ENCODE data around the gene C1orf216.
"Not testable (repeated sequence)": the region's sequence is repeated elsewhere in the genome, so short reads cannot be mapped to it uniquely, and the experiment has no call there.

C1orf216 gene, protein sequence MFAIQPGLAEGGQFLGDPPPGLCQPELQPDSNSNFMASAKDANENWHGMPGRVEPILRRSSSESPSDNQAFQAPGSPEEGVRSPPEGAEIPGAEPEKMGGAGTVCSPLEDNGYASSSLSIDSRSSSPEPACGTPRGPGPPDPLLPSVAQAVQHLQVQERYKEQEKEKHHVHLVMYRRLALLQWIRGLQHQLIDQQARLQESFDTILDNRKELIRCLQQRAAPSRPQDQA

DNA sequence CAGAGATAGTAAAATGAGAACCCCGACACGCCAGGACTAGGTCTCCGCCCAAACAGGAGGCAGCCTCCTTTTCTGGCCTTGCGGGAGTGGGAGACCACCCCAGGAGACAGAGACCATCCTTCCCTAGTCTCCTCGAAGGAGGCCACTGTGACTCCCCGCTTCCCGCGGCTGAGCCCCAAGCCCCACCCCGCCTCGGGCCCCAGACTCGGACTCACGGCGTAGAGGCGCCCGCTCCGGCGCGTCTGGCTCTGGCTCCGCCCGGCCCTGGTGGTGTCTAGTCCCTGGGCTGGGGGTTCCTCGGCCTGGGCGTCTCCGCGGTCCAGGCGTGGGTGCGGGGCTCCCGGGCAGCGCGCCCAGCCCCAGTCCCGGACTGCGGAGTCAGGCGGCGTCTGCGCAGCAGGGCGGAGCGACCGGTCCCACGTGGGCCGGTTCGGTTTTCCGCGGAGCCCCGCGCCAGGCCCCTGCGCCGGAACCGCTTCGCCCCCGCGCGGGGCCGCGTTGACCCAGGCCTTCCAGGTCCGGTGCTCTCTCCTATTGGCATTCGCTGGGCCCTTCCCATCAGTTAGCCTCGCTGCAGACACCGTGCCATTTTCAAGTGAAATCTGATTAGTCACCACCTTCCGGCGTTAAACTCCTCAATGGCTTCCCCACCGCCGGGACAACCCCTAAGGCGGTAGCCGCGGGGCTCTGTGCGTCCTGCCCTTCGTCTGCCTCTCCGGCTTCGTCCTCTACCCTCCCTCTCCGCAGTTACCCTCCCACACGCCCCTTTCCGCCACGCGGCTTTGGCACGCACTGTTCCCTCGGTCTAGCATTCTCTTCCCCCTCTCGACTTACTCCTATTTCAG is at the start of gene C1orf216:
Gene C1orf216, minus strand, starts transcription at position 393 of the 845 bp plus-strand sequence. CDS start 2,563 bp downstream, outside the sequence.
- peak; percentile 45 for DNase-seq (ENCODE audit: low spot score)

DNA sequence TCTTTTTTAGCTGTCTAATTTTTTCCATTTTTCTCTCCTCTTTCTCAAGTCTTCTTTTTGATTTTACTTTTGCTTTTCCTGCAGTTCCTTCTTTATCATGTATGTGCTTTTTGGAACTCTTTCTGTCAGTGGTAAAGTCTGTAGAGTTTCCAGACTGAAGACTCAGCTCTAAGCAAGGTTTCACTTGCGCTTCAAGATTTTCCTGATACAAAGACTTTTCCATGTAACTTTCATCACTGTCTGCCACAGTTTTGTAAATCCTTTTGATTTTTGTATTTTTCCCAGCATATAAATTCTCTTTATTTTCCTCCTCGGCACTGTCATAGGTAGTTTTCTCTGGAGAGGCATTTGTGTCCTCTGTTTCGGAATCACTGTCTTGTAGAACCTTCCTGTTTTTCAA is 45.6 kb upstream of the C1orf216 start:
- DNase-seq (ENCODE audit: low spot score): no peak

DNA sequence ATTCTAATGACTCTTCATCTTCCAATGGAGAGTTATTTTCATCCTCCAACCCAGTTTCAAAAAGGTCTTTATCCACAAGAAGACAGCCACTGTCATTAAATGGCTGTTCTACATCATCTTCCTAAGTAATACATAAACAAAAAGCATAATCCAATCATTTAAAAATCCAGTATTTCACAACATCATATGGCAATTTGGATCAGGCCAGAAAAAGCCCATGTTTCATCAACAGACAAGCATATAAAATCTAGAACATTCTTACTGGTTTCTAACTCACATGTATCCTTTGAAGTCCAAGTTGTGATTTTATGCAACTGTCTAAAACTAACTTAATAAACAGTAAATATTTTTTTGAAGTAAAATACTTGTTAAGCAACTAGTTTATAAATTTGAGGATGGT is 44.5 kb upstream of the C1orf216 start:
- no peak for DNase-seq (ENCODE audit: low spot score)

DNA sequence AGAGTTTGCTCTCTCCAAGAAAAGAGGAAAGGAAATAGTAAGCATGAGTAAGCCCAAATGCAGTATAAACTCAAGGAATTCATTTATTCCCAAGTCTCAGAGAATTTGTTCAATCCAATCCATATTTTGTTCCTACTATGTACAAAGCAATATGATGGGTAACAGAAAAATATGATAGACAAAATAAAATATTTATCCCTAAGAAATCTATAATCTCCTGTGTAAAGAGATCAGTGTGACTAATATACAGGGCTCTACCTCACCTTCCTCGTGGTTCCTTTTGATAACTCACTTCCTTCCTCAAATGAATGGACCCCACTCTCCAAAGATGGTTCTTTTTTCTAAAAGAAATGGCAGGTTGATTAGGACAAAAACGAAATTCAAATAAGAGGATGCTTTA is 43.5 kb upstream of the C1orf216 start:
- no peak for DNase-seq (ENCODE audit: low spot score)

DNA sequence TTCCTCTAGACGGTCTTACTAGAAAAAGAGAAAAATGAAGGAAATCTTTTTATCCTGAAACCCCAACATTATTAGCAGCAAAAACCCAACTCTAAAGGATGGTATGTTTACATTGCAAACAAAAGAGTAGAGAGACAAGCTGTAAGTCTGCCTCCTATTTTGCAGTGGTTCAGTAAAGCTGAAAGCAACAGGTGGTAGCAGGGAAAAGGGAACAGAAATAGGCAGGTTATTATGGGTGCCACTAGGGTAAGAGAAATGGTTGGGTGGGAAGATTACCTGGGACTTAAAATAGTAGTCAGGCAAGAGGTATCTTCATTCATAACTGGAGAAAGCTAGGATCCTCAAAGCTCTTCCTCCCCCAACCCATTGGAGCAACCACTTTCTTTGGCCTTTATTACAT is 37.4 kb upstream of the C1orf216 start:
- DNase-seq (ENCODE audit: low spot score): no peak

DNA sequence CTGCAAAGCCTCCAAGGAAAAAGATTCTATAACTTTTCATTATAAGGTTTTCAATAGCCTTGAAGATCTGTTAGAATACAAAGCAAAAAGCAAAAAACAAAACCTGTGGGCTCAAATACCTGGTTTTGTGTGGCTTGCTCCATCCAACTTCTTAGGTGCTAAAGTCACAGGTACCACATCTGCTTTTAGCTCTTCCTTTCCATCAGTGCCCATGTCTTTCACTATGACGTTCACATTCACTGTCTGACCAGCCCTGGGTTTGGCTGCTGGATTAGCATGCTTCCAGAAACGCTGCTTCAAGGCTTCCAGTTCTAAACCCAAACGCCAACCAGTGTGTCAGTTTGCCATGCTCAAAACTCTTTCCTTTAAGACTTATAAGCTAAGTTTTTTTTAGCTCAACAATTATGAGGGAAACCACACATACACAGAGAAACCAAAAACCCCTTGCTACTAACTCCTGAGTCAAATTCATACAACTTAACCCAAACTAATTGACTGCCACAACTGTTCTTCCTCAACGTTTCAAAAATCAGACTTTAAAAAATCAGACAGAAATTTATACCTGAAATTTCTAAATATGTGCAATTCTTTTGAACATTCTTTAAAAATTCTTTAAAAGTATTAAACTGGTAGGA is 35.1 kb upstream of the C1orf216 start:
- no peak for DNase-seq (ENCODE audit: low spot score)

DNA sequence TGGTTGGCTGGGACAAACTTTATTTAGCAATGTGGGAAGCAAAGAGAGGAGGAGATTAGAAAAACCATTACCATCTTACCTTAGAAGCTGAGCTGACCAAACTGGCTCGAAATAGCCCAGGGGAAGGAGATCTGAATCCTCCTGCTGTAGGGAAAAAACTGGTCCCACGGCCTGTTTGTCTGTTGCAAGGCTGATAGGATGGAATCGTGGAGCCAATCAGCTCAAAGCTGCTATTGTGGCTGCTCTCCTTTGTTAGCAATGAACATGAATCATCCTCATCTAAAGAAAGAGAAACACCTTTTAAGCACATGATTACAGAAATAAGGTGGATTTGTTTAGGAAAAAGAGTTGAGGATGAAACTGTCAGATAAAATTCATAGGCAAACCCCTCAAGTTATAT is 29.6 kb upstream of the C1orf216 start:
- DNase-seq (ENCODE audit: low spot score): no peak

DNA sequence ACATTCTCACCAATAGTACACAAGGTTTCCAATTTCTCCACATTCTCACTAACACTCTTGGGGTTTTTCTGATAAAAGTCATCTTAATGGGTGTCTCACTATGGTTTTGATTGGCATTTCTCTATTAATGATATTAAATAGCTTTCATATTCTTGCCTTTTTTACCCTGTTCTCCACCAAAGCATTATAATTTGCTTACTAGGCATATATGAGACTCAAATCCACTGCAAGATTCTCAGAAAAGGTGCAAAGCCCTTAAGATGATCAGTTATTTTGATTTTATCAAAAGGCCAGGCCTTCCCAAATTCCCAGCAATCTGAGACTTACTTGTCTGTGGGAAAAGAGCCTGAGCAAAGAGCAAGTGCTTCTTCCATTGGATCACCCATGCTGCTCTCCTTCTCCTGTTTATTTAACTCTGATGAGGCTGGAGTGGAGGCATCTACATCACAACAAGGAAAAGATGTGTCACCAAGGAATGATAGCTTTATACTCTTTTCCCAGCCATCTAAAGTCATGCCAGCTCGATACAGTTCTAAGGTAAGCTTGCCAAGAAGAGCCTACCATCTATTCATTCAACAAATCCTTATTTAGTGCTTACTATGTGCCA is 26.5 kb upstream of the C1orf216 start:
- DNase-seq (ENCODE audit: low spot score): no peak

DNA sequence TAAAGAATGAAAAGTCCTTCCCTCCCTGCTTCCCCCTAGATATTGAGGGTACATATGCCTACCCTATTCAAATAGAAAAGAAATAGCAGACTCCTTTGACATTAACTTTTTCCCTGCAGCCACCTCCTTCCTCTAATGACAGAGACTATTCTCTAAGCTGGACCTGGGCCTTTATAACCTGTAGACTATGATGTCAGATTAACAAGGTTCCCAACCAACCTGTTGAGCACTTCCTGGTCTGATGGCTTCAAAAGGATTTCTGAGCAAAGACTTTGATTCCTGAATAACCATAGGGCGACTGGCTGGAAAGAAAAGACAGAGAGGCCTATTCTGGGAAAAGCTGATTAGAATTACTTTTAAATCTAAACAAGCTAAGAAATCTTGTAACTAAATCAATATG is 18.4 kb upstream of the C1orf216 start:
- no peak for DNase-seq (ENCODE audit: low spot score)

DNA sequence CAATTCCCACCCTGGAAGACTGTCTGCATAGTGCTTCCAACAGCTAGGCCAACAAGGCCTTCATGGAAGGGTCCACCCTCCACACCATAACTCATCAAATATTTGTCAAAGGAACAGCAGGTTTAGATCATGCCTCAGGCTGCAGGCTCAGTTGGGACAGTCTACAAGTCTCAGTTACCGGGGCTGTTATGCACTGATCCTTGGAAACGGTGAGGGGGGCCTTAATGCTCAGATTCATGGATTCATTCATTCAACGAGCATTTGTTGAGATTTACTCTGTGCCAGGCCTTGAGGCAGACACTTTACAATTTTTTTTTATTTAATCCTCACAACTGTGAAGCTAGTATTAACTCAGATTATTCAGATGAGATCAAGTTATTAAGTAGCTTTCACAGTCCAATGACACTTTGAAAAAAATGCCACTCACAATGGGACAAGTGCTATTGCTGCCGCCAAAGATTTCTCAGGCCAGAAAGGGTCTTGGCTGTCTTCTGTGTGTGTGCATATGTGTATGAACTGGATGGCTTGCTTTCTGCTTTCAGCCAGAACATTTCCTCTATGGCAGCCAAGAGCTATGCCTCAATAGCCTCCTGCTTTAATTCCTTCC is 8.9 kb upstream of the C1orf216 start:
- no peak for DNase-seq (ENCODE audit: low spot score)

DNA sequence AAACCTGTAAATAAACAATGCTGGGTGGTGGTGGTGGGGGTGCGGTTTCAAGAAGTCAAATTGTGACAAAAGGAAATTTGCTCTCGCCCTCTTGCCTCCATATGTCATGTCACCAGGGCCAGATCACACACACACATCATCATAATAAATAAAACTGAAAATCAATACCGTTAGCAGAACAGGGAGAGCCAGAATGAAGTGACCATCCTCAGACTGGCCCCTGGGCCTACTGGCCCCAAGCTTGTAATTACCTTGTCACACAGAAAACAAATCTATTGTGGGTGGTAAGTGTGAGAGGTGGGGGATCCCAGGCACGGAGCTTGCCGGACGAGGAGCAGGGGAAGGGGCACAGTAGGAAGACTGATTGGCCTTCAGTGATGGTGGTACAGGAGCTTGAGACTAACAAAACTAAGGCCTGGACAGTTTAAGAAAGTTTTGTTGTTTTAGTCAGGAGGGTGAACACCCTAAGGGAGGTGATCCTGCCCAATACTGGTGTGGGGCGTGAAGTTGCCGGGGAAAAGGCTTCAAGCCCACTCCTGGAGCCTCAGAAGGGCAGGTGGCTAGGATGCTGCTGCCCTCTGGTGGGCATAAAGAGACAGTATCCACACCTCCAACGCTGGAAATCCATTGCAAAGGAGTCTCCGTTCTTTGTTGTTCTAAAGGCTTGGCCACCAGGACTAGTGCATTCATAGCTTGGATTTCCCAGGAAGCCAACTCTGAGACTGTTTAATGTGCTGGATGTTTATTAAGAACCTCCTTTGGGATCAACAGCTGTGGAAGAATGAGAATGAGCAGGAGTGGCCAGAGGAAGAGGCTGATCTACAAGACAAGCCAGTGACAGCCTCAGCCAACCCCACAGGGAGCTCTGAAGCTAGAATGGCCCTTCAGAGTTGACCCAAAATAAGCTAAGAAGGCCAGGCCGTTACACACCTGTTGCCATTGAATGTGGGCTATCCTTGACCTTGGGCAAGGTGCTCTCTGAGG is 8.1 kb upstream of the C1orf216 start:
- peak; percentile 72 for DNase-seq (ENCODE audit: low spot score)

DNA sequence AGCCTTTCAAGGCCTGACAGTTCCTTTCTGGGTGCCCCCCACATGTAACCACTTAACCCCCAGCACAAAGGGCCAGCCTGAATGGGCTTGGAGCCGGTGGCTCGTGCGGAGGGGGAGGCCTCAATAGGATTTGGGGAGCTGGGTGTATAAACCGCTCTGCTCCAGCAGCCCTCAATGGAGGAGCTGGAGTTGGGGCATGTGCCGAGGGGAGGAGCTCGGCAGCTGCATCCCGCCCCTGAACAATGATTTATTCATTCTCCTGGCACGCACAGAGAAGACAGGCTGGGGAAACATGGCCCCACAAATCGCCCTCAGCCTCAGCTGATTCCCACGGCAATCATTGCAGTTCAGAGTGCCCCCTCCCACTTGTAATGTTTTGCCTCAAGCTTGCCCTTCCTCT is 6.9 kb upstream of the C1orf216 start:
- peak; percentile 74 for DNase-seq (ENCODE audit: low spot score)

DNA sequence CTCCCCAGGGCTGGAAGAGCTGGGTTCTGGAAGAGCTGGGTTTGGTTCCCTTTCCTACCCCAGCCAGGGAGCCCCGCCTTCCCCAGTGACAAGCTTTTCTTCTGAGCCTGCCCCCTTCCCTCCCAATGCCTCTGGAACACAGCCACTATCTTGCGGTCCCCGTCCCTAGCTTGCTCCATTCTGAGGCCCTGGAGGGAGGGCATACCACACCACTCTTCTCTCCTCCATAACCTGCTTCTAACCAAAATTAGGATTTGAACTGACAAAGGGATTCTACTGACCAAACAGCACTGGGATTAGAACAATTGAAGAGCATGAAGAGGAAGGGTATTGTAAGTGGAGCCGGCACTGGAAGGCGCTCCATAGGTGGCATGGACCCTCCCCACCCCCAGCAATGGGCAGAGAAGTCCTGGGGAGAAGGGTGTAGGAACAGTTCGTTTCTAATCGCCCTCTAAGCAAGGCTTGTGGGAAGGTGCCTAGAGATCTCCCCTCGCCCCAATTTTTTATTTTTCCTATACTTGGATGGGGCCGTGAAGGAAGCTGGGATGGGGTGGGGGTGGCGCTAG is 690 bp downstream of the C1orf216 start:
- DNase-seq (ENCODE audit: low spot score): peak; percentile 46

DNA sequence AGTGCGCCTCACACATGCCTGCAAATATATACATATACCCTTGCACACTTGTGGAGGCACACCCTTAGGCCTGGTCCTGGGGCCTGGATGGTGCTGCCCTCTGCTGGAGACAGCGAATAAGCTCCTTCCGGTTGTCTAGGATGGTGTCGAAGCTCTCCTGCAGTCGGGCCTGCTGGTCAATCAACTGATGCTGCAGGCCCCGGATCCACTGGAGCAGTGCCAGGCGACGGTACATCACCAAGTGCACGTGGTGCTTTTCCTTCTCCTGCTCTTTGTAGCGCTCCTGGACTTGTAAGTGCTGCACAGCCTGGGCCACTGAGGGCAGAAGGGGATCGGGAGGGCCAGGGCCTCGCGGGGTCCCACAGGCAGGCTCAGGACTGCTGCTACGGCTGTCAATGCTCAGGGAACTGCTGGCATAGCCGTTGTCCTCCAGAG is 3.1 kb downstream of the C1orf216 start:
- peak; percentile 77 for DNase-seq (ENCODE audit: low spot score)

DNA sequence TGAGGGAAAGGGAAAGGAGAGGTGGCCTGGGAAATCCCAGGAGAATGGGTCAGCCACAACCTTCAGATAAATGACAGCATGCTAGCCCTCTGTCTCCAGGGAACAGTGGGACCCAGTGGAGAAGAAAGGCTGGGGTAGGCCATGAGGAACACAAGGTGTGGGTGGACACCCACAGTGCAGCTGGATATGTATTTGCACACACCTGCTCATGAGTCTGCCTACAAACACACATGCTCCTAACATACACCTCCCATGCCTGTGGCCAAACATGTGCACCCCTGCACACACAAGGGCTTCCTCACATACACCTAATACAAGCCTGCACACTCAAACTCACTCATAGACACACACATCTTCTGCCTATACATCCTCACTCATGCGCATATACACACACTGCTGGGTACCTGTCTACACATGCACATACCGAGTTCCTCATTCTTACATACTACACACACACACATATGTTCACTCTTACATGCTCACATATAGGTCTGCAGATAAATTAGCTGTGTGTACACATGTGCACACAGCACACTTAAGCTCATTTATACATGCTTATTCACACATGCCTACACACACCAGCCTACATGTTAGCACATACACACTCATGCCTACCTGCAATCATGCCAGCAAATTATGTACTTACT is 3.6 kb downstream of the C1orf216 start:
- no peak for DNase-seq (ENCODE audit: low spot score)

DNA sequence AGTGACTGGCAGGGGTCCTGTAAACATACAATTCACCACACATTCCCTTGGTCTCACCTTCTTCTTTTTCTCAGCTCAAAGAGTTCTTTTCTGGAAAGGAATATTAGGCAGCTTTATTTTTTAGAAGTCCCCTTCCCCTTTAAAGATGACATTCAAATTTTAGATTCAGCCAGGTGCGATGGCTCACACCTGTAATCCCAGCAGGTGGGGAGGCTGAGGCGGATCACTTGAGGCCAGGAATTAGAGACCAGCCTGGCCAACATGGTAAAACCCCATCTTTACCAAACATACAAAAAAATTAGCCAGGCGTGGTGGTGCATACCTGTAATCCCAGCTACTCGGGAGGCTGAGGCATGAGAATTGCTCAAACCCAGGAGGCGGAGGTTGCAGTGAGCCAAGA is 7.6 kb downstream of the C1orf216 start:
- not testable (repeated sequence) for DNase-seq (ENCODE audit: low spot score)

DNA sequence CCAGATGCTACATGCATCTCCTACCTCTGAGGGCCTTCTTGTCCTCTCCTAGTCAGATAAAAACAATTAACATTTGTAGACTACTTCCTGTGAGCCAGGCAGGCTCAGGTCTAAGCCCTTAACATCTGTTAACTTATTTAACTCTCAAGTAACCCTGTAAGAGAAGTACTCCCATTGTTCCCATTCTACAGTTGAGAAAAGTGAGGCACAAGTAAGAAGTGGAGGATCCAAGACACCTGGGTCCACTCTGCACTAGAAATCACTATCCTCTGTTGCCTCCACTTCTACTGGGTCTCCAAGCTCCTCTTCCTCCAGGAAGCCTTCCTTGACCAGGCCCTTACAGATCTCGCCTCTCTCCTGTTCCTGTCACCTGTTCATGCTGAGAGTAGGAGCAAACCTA is 9.7 kb downstream of the C1orf216 start:
- DNase-seq (ENCODE audit: low spot score): no peak

DNA sequence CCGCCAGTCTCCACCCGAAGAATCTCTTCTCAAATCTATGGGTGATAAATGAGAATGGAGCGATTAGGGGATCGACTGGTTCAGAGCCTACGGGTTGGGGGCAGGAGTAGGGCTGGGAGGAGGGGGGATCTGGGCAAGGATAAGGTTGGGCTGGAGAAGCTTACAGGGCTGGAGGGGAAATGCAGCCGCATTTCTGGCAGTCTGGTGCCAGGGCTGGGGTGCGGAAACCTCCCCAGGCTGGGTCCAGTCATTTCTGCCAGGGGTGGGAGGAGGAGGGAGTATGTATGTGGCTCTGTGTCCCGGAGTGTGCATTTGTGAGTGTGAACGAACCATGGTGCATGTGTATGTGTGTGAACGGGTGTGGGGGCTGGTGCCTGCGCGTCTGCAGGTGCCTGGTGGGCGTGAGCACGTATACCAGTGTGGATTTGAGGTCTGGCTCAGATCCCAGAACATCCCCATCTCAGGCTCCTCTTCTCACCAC is 10.2 kb downstream of the C1orf216 start:
- no peak for DNase-seq (ENCODE audit: low spot score)

DNA sequence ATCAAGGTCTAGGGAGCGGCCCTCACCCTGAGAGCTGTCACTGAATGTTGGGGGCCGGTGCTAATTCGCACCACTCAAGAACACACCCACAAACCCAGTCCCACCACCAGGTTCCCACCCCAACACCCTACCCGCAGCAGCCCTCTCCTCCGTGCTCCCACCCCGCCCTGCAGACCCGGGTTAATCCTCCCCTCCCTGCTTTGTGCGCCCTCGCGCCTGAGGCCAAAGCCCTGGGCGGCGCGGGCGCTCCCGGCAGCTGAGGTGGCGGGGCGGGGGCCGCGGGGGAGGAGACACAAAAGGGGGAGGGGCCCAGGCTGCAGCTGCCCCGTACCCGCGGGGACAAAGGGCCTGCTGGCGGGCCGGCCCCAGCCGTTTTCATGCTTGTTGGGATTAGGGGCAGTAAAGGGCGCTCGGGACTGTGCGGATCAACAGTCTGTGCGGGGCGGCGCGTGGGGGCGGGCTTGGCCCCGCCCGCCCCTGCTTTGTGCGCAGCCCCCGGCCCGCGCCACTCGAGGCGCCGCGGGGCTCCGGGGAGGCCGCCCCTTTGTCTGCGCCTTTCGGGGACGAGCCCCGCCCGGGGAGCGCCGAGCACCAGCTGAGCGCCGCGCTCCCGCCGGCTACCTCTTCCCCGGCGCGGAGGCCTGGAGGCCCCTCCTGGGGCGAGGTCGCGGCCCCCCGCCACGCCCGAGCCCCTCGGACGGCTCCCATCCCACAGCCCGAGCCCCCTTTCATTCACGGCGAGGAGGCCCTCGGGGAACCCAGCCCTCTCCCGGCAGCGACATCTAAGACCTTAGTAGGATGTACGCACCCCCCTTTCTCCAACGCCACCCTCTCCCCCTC is 10.9 kb downstream of the C1orf216 start:
- no peak for DNase-seq (ENCODE audit: low spot score)

All from COLO829 (cell line).